B cell (primary cell): ENCODE results near the gene CAMK1D.

Source experiments
- CTCF ChIP-seq: fragments of 200-600 bp; IDR thresholded peaks from one replicate; pipeline ENCODE4 v1.8.0; 2022; ENCODE audit warnings: antibody characterized with exemption, mild to moderate bottlenecking
- EZH2 ChIP-seq: IDR thresholded peaks from 2 replicates; pipeline ENCODE4 v1.6.1; 2012; ENCODE audit warnings: borderline replicate concordance, low read depth, mild to moderate bottlenecking, moderate library complexity, low read length; ENCODE audit not compliant: insufficient read depth, poor library complexity, severe bottlenecking

- TF ChIP-seq CTCF (no peak), EZH2 (no peak)
These were observed 458.8 kb downstream of the CAMK1D start for GRCh38 chr10:12808014-12808613.
